Measurements from ENCODE around the gene KRT78.

GRCh38 chr12:52872644-52873389 lies 24.0 kb upstream of the KRT78 start:
- TF ChIP-seq CTCF (conservative IDR thresholded peaks at IDR 0.05; ENCODE audit: low read length) = no peak
- TF ChIP-seq EZH2phosphoT487 (IDR thresholded peaks at IDR 0.05; ENCODE audit: borderline replicate concordance, low read depth, low read length) = no peak
